B cell (primary cell): Measurements from ENCODE around the gene TAF13. TPM values are rescaled to one million over a fixed set of nuclear protein-coding genes. Genes with fewer than 3 reads are reported as not detected.

Source experiments
- ATAC-seq: fragments of 200-7000 bp; cut with Tn5 transposase; one replicate; pipeline ENCODE4 v1.10.0; 2021; ENCODE audit warnings: low read depth, mild to moderate bottlenecking, moderate number of reproducible peaks, moderate library complexity
- CTCF ChIA-PET: fragments of 350-600 bp; sonication (Branson Sonifier 250); formaldehyde crosslinking; loops from one replicate; lab custom pipeline; 2021; ENCODE audit warnings: antibody characterized with exemption, inconsistent platforms; lab: Charles Lee
- POLR2A ChIA-PET: fragments of 350-600 bp; sonication (Branson Sonifier 250); formaldehyde crosslinking; loops from one replicate; lab custom pipeline; 2021; ENCODE audit warnings: antibody characterized with exemption; lab: Charles Lee
- DNase-seq: peaks from one replicate; pipeline ENCODE4 v3.0.0; 2013
- H2AFZ ChIP-seq: 2 replicates; pipeline ENCODE4 v1.6.1; 2012; ENCODE audit warnings: mild to moderate bottlenecking, low read depth, low read length; ENCODE audit not compliant: insufficient read depth, poor library complexity, severe bottlenecking
- H3K27ac ChIP-seq, 2 donors: 1 replicate in 1 of 2; 2 replicates in 1 of 2; pipeline ENCODE4 v1.5.1; 2012 to 2013; ENCODE audit warnings: low read length in 2 of 2, mild to moderate bottlenecking in 2 of 2, moderate library complexity in 1 of 2
- H3K27me3 ChIP-seq, 4 experiments: fragments of 200-600 bp in 1 of 4; sonication (generic) in 1 of 4; replicated peaks in 1 of 4; 1 replicate in 2 of 4; 2 replicates in 2 of 4; pipeline versions ENCODE4 v1.6.1 to v1.7.0; 2013 to 2016; ENCODE audit warnings: low read length in 3 of 4, mild to moderate bottlenecking in 2 of 4, mixed read lengths in 1 of 4, moderate library complexity in 1 of 4; ENCODE audit not compliant: insufficient read depth in 4 of 4, control insufficient read depth in 3 of 4; ENCODE audit errors: control extremely low read depth in 1 of 4
- H3K36me3 ChIP-seq, 2 experiments: replicated peaks in 1 of 2; 1 replicate in 1 of 2; 2 replicates in 1 of 2; pipeline versions ENCODE4 v1.6.1 to v1.7.1; 2013; ENCODE audit warnings: low read length in 1 of 2; ENCODE audit not compliant: insufficient read depth in 2 of 2, control insufficient read depth in 1 of 2; ENCODE audit errors: control extremely low read depth in 1 of 2, extremely low read depth in 1 of 2
- H3K4me1 ChIP-seq, 2 donors: fragments of 200-600 bp in 1 of 2; sonication (generic) in 1 of 2; 1 replicate in 1 of 2; 2 replicates in 1 of 2; pipeline versions ENCODE4 v1.5.1 to v1.6.1; 2013 to 2017; ENCODE audit warnings: low read length in 2 of 2; ENCODE audit not compliant: control insufficient read depth in 2 of 2, insufficient read depth in 2 of 2
- H3K4me2 ChIP-seq: replicated peaks from 2 replicates; pipeline ENCODE3; 2012; ENCODE audit warnings: mild to moderate bottlenecking, low read depth, low read length; ENCODE audit not compliant: poor library complexity, severe bottlenecking
- H3K4me3 ChIP-seq, 5 experiments: fragments of 200-600 bp in 1 of 5; sonication (generic) in 1 of 5; 1 replicate in 3 of 5; 2 replicates in 2 of 5; pipeline versions ENCODE4 v1.5.1 to v1.7.0; 2011 to 2016; ENCODE audit warnings: low read length in 4 of 5, mild to moderate bottlenecking in 4 of 5, low read depth in 2 of 5, control low read depth in 1 of 5, moderate library complexity in 1 of 5; ENCODE audit not compliant: insufficient read depth in 1 of 5; ENCODE audit errors: control extremely low read depth in 1 of 5, extremely low read depth in 1 of 5
- H3K79me2 ChIP-seq: fragments of 200-600 bp; sonication (generic); one replicate; pipeline ENCODE4 v1.6.0; 2016; ENCODE audit warnings: low read length; ENCODE audit not compliant: control insufficient read depth, insufficient read depth
- H3K9ac ChIP-seq: fragments of 200-600 bp; sonication (generic); 2 replicates; pipeline ENCODE4 v1.6.1; 2017; ENCODE audit warnings: mild to moderate bottlenecking, low read length, moderate library complexity
- H3K9me3 ChIP-seq, 3 donors: one replicate each; pipeline versions ENCODE4 v1.6.1 to v1.7.1; 2013; ENCODE audit warnings: low read length in 2 of 3; ENCODE audit not compliant: control insufficient read depth in 2 of 3, insufficient read depth in 1 of 3; ENCODE audit errors: control extremely low read depth in 1 of 3
- H4K20me1 ChIP-seq: 2 replicates; pipeline ENCODE4 v1.6.0; 2012; ENCODE audit warnings: mild to moderate bottlenecking, low read length; ENCODE audit not compliant: insufficient read depth, control insufficient read depth, poor library complexity, severe bottlenecking
- H3K27ac Mint-ChIP-seq: one replicate; pipeline ENCODE4 v1.8.0; 2021; ENCODE audit warnings: mixed read lengths
- H3K27me3 Mint-ChIP-seq: one replicate; pipeline ENCODE4 v1.8.0; 2021; ENCODE audit warnings: mixed read lengths
- H3K4me1 Mint-ChIP-seq: one replicate; pipeline ENCODE4 v1.8.0; 2021; ENCODE audit warnings: mixed read lengths
- H3K4me3 Mint-ChIP-seq: one replicate; pipeline ENCODE4 v1.8.0; 2021; ENCODE audit warnings: mixed read lengths
- H3K9me3 Mint-ChIP-seq: one replicate; pipeline ENCODE4 v1.8.0; 2022; ENCODE audit warnings: mixed read lengths; ENCODE audit not compliant: insufficient read depth
- CTCF ChIP-seq: fragments of 200-600 bp; IDR thresholded peaks from one replicate; pipeline ENCODE4 v1.8.0; 2022; ENCODE audit warnings: antibody characterized with exemption, mild to moderate bottlenecking
- EZH2 ChIP-seq: IDR thresholded peaks from 2 replicates; pipeline ENCODE4 v1.6.1; 2012; ENCODE audit warnings: borderline replicate concordance, low read depth, mild to moderate bottlenecking, moderate library complexity, low read length; ENCODE audit not compliant: insufficient read depth, poor library complexity, severe bottlenecking
- WGBS: methylation state at CpG from one replicate; pipeline ENCODE4 v1.1.5; 2013; ENCODE audit warnings: missing lambda C conversion rate; ENCODE audit not compliant: insufficient coverage; 5-methylcytosine and 5-hydroxymethylcytosine counted together
- intact Hi-C: fragments of 100-400 bp; cut with micrococcal nuclease; formaldehyde crosslinking; loops from one replicate; pipeline ENCODE4 v1.10.0; 2022
- polyA plus RNA-seq: library from polyadenylated mRNA; depleted of rRNA; stranded (reverse); fragments of >200 nt; gene quantifications from 2 replicates; pipeline ENCODE4 v1.2.3, GENCODE V29; 2012
- total RNA-seq, 2 donors: library from RNA; stranded (reverse); fragments of 120-200 nt in 1 of 2; gene quantifications; 1 replicate in 1 of 2; 2 replicates in 1 of 2; pipeline versions ENCODE4 v1.2.3 to v1.2.4, GENCODE V29; 2013 to 2022

The TAF13 gene
- total and polyA plus RNA-seq, 2 donors (not counting 1 experiment from before 2014, with no cell fraction given), result 6.6 to 14.3 TPM

GRCh38 chr1:109083501-109083900 lies 7.7 kb upstream of the TAF13 start:
- no peaks in the 10 kb centered on the region for H3K27me3 Mint-ChIP-seq
- no peak for ATAC-seq

More at GRCh38 chr1:109083501-109083900, 7.7 kb upstream of the TAF13 start:
- TF ChIP-seq CTCF (no peak), EZH2 (no peak)
- H2AFZ ChIP-seq, result no peak overlapping the region
- H3K9me3 ChIP-seq, result no peaks in the 10 kb centered on the region
- CTCF ChIA-PET, result no interaction called here
- no peaks in the 10 kb centered on the region for H3K36me3 ChIP-seq
- H3K9ac ChIP-seq, result no peak overlapping the region
- no peak overlapping the region for H3K4me2 ChIP-seq
- no peak overlapping the region for H3K27ac Mint-ChIP-seq
- no peaks in the 10 kb centered on the region for H3K4me1 Mint-ChIP-seq
- H3K4me3 Mint-ChIP-seq, result no peak overlapping the region
- no peak overlapping the region for H3K4me3 ChIP-seq
- no peaks in the 10 kb centered on the region for H3K79me2 ChIP-seq
- H3K9me3 Mint-ChIP-seq, result no peaks in the 10 kb centered on the region
- intact Hi-C loops, result no loop called here
- no peak overlapping the region for H3K27ac ChIP-seq
- H3K4me1 ChIP-seq, result no peaks in the 10 kb centered on the region
- no peaks in the 10 kb centered on the region for H4K20me1 ChIP-seq
- no CpG with 5 or more reads among the region's 3 CpGs for WGBS
- POLR2A ChIA-PET, result no interaction called here
- no peaks in the 10 kb centered on the region for H3K27me3 ChIP-seq
- DNase-seq, result no peak
